ENCODE results near the gene KPNA1.
"Not testable (repeated sequence)": the region's sequence is repeated elsewhere in the genome, so short reads cannot be mapped to it uniquely, and the experiment has no call there.

KPNA1 gene

DNA sequence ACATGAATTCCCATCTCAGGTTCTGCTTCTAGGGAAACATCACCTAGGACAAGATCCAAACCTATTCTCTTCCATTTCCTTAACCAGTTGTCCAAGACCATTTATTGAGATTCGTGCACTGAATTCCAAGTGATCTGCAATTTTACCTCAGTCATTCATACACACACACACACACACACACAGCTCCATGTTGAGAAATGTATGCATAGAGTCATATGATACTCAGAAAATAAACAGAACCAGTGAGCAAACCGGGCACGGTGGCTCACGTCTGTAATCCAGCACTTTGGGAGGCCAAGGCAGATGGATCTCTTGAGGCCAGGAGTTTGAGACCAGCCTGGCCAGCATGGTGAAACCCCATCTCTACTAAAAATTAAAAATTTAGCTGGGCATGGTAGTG is 6.1 kb upstream of the KPNA1 start:
- DNase-seq (ENCODE audit: low read depth in 2 of 2): no peak

DNA sequence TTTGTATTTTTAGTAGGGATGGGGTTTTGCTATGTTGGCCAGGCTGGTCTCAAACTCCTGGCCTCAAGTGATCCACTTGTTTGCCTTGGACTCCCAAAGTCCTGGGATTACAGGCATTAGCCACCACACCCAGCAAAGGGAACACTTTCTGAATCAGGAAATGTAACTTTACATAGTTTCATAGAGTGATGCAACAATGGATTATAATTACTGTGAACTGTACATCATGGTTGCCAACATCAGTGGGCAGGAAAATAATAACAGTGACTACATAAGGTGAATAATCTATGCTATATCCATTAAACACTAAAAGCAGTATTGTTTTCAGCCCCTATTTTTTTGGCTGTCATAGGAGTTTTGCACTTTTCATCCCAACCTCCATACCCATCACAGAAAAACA is 5.0 kb upstream of the KPNA1 start:
- no peak for DNase-seq (ENCODE audit: low read depth in 2 of 2)

- no peak for DNase-seq (ENCODE audit: low read depth in 2 of 2)
Observed at GRCh38 chr3:122516846-122517360, 2.2 kb upstream of the KPNA1 start.

DNA sequence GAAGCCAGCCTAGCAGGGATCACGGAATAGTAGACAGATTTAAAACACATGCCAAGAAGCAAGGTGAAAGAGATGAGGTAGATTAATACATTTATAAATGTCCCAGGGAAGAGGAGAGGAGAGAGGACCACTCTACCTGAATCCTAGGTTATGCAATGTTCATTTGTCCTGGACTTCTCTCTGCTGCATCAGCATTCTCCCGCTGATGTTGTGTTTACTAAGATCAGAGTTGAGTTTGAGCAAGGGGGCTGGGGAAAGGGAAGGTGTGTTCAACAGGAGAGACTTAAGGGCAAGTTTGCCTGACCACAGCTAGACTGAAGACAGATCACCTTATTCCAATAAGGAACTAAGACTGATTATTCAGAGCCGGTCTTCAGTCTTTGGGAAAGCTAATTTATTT is 1.1 kb upstream of the KPNA1 start:
- DNase-seq (ENCODE audit: low read depth in 2 of 2): no peak

GRCh38 chr3:122515020-122515468 is 305 bp upstream of the KPNA1 start:
- no peak for DNase-seq (ENCODE audit: low read depth in 2 of 2)

GRCh38 chr3:122513386-122514122 is 1.2 kb downstream of the KPNA1 start:
- no peak for DNase-seq (ENCODE audit: low read depth in 2 of 2)

DNA sequence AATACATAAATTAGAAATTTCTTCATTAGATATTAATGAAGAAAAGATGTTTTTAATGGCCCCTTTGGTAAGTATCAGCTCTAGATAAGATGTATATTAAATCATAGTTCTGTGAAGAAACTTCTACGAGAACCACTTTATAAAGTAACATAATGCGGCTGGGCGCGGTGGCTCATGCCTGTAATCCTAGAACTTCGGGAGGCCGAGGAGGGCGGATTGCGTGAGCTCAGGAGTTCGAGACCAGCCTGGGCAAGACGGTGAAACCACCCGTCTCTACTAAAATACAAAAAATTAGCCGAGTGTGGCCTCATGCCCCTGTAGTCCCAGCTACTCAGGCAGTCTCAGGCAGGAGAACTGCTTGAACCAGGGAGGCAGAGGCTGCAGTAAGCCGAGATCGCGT is 2.5 kb downstream of the KPNA1 start:
- no peak for DNase-seq (ENCODE audit: low read depth in 2 of 2)

- DNase-seq (ENCODE audit: low read depth in 2 of 2): no peak
Observed at GRCh38 chr3:122510878-122511535, 3.7 kb downstream of the KPNA1 start.

GRCh38 chr3:122508944-122509343 is 5.8 kb downstream of the KPNA1 start:
- DNase-seq (ENCODE audit: low read depth in 2 of 2): not testable (repeated sequence)

GRCh38 chr3:122508135-122508914 is 6.4 kb downstream of the KPNA1 start:
- DNase-seq (ENCODE audit: low read depth in 2 of 2): no peak

- DNase-seq (ENCODE audit: low read depth in 2 of 2): no peak
Observed at GRCh38 chr3:122506450-122506849, 8.3 kb downstream of the KPNA1 start.

- DNase-seq (ENCODE audit: low read depth in 2 of 2): no peak
Observed at GRCh38 chr3:122505676-122506075, 9.1 kb downstream of the KPNA1 start.

DNA sequence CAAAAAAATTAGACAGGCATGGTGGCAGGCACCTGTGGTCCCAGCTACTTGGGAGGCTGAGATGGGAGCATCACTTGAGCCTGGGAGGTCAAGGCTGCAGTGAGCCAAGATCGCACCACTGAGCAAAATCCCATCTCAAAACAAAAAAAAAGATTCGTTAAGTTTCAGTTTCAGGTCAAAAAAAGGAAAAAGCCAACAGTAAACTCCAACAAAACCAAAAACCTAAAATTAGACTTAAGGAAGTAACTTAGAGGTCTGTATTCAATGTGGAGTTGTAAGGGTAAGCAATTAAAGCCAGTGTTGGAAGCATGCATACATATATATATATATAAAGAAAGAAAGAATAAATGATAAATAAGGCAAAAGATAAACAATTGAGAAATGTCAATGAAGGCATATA is 11.8 kb downstream of the KPNA1 start:
- no peak for DNase-seq (ENCODE audit: low read depth in 2 of 2)

DNA sequence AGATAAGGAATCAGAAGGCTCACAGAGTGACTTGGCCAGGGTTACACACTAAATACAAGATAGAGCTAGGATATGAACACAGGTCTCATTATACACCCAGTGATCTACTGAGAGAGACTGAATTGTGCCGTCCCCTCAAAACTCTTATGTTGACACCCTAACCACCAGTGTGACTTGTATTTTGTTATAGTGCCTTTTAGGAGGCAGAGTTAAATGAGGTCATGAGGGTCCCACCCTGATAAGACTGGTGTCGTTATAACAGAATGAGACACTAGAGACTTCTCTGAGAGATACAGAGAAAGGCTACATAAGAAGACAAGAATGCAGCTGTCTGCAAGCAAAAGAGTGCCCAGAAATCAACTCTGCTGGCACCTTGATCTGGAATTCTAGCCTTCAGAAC is 12.6 kb downstream of the KPNA1 start:
- DNase-seq (ENCODE audit: low read depth in 2 of 2): no peak

GRCh38 chr3:122500964-122501363 is 13.8 kb downstream of the KPNA1 start:
- not testable (repeated sequence) for DNase-seq (ENCODE audit: low read depth in 2 of 2)

GRCh38 chr3:122498152-122498551 is 16.6 kb downstream of the KPNA1 start:
- no peak for DNase-seq (ENCODE audit: low read depth in 2 of 2)

GRCh38 chr3:122497425-122497824 is 17.3 kb downstream of the KPNA1 start:
- peak; percentile 62 to 63 for DNase-seq (ENCODE audit: low read depth in 2 of 2)

DNA sequence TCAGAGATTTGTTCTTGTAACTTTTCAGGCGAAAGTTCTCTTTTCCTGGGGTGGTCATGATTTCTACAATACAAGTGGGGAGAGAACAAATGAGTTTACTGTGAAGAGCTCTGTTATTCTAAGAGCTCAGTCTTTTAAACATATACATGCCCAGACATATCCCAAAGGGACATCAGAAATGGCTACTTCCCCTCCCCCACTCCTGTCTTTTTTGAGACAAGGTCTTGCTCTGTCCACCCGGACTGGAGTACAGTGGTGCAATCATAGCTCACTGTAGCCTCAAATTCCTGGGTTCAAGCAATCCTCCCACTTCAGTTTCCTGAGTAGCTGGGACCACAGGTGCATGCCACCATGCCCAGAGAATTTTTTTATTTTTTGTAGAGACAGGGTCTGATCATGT is 18.2 kb downstream of the KPNA1 start:
- DNase-seq (ENCODE audit: low read depth in 2 of 2): no peak

- peak; percentile 62 to 63 for DNase-seq (ENCODE audit: low read depth in 2 of 2)
Observed at GRCh38 chr3:122493296-122493695, 21.4 kb downstream of the KPNA1 start.

- DNase-seq (ENCODE audit: low read depth in 2 of 2): no peak
Observed at GRCh38 chr3:122488262-122488973, 26.3 kb downstream of the KPNA1 start.

GRCh38 chr3:122484985-122485384 is 29.8 kb downstream of the KPNA1 start:
- DNase-seq (ENCODE audit: low read depth in 2 of 2): no peak

DNA sequence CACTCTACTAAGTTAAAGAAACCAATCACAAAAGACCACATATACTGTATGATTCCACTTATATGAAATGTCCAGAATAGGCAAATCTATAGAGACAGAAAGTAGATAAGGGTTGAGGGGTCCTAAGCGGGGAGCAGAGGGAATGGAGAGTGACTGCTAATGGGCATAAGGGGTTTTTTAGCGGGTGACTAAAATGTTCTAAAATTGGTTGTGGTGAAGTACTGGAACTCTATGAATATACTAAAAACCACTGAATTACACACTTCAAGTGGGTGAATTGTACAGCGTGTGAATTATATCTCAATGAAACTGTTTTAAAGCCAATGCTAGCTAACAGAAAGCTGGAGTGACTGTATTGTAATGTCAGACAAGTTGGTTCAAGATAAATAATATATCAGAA is 33.3 kb downstream of the KPNA1 start:
- DNase-seq (ENCODE audit: low read depth in 2 of 2): no peak
